Measurements from ENCODE around the gene HOXB7.
A peak's percentile ranks its signal among the peaks of the same experiment; 100 is the strongest.

HOXB7 gene

GRCh38 chr17:48601539-48602425 is 9.0 kb downstream of the HOXB7 start:
- FAIRE-seq (no peak), DNase-seq (ENCODE audit: insufficient read length) (no peak)
- TF ChIP-seq TAF1 (IDR thresholded peaks at IDR 0.05; ENCODE audit: borderline replicate concordance, low read depth, low read length) (no peak), POLR2AphosphoS5 (IDR thresholded peaks at IDR 0.05; ENCODE audit: low read depth, low read length) (no peak), POLR2A (IDR thresholded peaks at IDR 0.05; ENCODE audit: low read depth, low read length) (no peak)

DNA sequence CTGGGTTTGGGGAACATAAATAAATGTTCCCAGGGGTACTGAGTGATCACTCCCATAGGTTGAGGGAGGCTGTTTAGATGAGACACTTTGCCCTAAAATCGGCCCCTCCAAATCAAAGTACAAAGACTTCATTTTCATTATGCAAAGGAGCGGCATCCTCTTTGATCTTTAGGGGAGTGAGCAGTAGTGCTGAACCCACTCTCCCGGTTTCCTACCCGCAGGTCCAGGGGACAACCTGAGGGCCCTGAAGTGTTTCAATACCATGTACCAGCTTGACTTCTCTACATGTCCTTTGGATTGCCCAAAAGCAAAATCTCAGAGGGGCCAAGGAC is 9.6 kb downstream of the HOXB7 start:
- FAIRE-seq = no peak
- DNase-seq (ENCODE audit: insufficient read length) = no peak
- no peak for TF ChIP-seq POLR2A (IDR thresholded peaks at IDR 0.05; ENCODE audit: low read depth, low read length)
- TF ChIP-seq POLR2AphosphoS5 (IDR thresholded peaks at IDR 0.05; ENCODE audit: low read depth, low read length) = no peak
- TF ChIP-seq TAF1 (IDR thresholded peaks at IDR 0.05; ENCODE audit: borderline replicate concordance, low read depth, low read length) = no peak

DNA sequence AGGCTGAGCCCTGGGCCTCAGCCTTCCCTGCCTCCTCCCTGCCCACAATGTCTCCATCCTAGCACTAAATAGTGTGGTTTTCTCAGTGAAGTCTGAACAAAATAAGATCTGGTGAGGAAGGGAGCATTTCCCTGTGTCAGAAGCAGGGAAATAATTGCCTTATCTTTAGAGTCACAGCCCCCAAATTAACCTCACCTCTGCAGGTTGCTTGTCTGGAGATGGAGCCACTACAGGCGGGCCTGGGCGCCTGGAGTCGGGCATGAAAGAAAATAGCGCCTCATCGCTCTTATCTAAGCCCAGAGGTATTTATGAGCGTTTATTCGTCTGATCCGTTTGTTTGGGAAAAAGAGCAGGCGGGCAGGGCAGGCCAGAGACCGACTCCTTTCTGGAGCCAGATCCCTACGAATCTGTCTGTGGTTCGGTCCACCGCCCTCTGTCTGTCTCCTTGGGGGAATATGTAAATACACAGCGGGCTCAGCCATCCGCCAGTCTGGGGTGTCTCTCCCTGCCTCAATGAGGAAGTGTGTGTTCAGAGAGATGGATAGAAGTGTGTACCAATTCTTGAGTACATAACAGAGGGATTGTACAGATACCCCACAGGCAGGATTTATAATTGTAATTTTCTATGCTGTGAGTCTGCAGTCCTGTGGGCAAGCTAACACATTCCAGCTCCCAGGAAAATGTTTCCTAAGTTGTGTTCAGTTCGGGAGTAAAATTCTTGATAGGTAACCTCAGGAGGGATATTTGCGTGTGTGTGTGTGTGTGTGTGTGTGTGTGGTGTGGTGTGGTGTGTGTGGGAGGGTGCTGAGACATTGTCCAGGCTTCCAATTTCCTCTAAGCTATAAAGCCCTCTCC is 10.3 kb downstream of the HOXB7 start:
- no peak for FAIRE-seq
- DNase-seq (ENCODE audit: insufficient read length) = no peak
- no peak for TF ChIP-seq POLR2AphosphoS5 (IDR thresholded peaks at IDR 0.05; ENCODE audit: low read depth, low read length)
- no peak for TF ChIP-seq POLR2A (IDR thresholded peaks at IDR 0.05; ENCODE audit: low read depth, low read length)
- no peak for TF ChIP-seq TAF1 (IDR thresholded peaks at IDR 0.05; ENCODE audit: borderline replicate concordance, low read depth, low read length)

DNA sequence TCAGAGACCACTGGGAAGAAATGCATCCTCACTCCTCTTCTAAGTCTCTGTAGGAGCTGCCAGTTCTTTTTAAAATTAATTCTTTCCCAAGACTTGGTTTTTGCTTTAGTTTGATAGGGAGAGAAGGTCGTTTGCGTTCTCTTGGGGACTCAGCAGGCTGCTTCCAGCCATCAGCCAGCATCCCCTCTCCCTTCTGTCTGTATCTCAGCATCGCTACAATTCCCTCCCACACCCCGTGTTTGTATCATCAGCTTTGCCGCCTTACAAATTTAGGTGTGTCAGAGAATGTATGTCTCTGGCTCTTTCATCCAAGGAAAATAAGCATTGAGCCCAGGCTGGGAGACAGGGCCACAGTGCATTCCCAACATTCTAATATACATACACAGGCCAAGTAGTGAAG is 11.5 kb downstream of the HOXB7 start:
- TF ChIP-seq POLR2AphosphoS5 (IDR thresholded peaks at IDR 0.05; ENCODE audit: low read depth, low read length) (no peak), POLR2A (IDR thresholded peaks at IDR 0.05; ENCODE audit: low read depth, low read length) (no peak), TAF1 (IDR thresholded peaks at IDR 0.05; ENCODE audit: borderline replicate concordance, low read depth, low read length) (no peak)
- DNase-seq (ENCODE audit: insufficient read length) (no peak), FAIRE-seq (no peak)

DNA sequence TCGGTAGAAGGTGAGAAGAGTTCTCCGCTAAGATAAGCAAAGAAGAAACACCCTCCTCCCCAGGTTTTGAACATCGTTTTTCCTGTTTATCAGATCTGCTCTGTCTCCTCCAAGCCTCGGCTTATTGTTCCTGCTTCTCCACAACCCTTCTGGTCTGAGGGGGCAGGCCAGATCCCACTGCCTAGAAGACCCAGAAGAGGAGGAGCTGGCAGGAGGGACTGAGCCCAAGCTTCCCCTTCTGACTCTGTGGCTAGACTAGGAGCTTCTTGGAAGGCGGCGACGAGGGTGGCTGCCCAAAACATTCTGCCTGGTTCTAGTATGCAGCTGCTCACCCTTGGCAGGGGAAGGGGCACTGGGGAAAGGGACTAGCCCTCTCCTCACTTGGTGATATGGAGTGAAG is 12.1 kb downstream of the HOXB7 start:
- FAIRE-seq (no peak), DNase-seq (ENCODE audit: insufficient read length) (no peak)
- TF ChIP-seq POLR2AphosphoS5 (IDR thresholded peaks at IDR 0.05; ENCODE audit: low read depth, low read length) (no peak), POLR2A (IDR thresholded peaks at IDR 0.05; ENCODE audit: low read depth, low read length) (no peak), TAF1 (IDR thresholded peaks at IDR 0.05; ENCODE audit: borderline replicate concordance, low read depth, low read length) (no peak)

- FAIRE-seq (peak; percentile 79), DNase-seq (ENCODE audit: insufficient read length) (peak; percentile 61)
- TF ChIP-seq POLR2A (IDR thresholded peaks at IDR 0.05; ENCODE audit: low read depth, low read length) (no peak), TAF1 (IDR thresholded peaks at IDR 0.05; ENCODE audit: borderline replicate concordance, low read depth, low read length) (no peak), POLR2AphosphoS5 (IDR thresholded peaks at IDR 0.05; ENCODE audit: low read depth, low read length) (no peak)
Measured at GRCh38 chr17:48597778-48598631, 12.8 kb downstream of the HOXB7 start.

- no peak for FAIRE-seq
- TF ChIP-seq POLR2A (IDR thresholded peaks at IDR 0.05; ENCODE audit: low read depth, low read length) (no peak), TAF1 (IDR thresholded peaks at IDR 0.05; ENCODE audit: borderline replicate concordance, low read depth, low read length) (no peak), POLR2AphosphoS5 (IDR thresholded peaks at IDR 0.05; ENCODE audit: low read depth, low read length) (no peak)
- DNase-seq (ENCODE audit: insufficient read length) = no peak
Measured at GRCh38 chr17:48597528-48597777, 13.4 kb downstream of the HOXB7 start.

GRCh38 chr17:48596735-48597527 is 13.9 kb downstream of the HOXB7 start:
- DNase-seq (ENCODE audit: insufficient read length) (no peak), FAIRE-seq (no peak)
- TF ChIP-seq POLR2A (IDR thresholded peaks at IDR 0.05; ENCODE audit: low read depth, low read length) (no peak), POLR2AphosphoS5 (IDR thresholded peaks at IDR 0.05; ENCODE audit: low read depth, low read length) (no peak), TAF1 (IDR thresholded peaks at IDR 0.05; ENCODE audit: borderline replicate concordance, low read depth, low read length) (no peak)

- FAIRE-seq = peak; percentile 40
- DNase-seq (ENCODE audit: insufficient read length) = no peak
- TF ChIP-seq TAF1 (IDR thresholded peaks at IDR 0.05; ENCODE audit: borderline replicate concordance, low read depth, low read length) = no peak
- no peak for TF ChIP-seq POLR2A (IDR thresholded peaks at IDR 0.05; ENCODE audit: low read depth, low read length)
- no peak for TF ChIP-seq POLR2AphosphoS5 (IDR thresholded peaks at IDR 0.05; ENCODE audit: low read depth, low read length)
Measured at GRCh38 chr17:48596000-48596734, 14.7 kb downstream of the HOXB7 start.

Data from GM12892 (cell line).